ENCODE measurements around the gene EPSTI1.

The EPSTI1 gene

GRCh38 chr13:42899266-42899665 is 92.8 kb downstream of the EPSTI1 start:
- Histone ChIP-seq H4K8ac (ENCODE audit: low read depth, low read length) (no peak overlapping the region), H2BK5ac (ENCODE audit: low read depth, low read length, poor library complexity) (no peak overlapping the region), H3K9me3 (ENCODE audit: insufficient read depth, low read depth, low read length) (no peaks in the 10 kb centered on the region), H4K91ac (ENCODE audit: low read depth, low read length) (no peak overlapping the region), H2BK12ac (ENCODE audit: low read length) (no peak overlapping the region), H3K4me3 (ENCODE audit: low read depth, low read length) (no peak overlapping the region), H3K4me1 (ENCODE audit: control insufficient read depth in 1 of 2, insufficient read depth in 2 of 2, low read length in 2 of 2) (no peaks in the 10 kb centered on the region), H3K36me3 (ENCODE audit: control insufficient read depth in 1 of 2, insufficient read depth in 2 of 2, low read length in 2 of 2) (peaks cover 0 to 4% of the 10 kb centered on the region in 2 experiments), H3K79me1 (ENCODE audit: low read length) (no peaks in the 10 kb centered on the region), H3K14ac (ENCODE audit: low read length) (no peak overlapping the region), H3K9ac (ENCODE audit: low read length) (no peak overlapping the region), H3K4ac (ENCODE audit: low read depth, low read length) (no peak overlapping the region), H2AK5ac (ENCODE audit: low read length) (no peak overlapping the region), H3K79me2 (ENCODE audit: control insufficient read depth, insufficient read depth, low read length, poor library complexity) (no peaks in the 10 kb centered on the region), H3K4me2 (ENCODE audit: low read length) (no peak overlapping the region), H2BK120ac (ENCODE audit: insufficient read depth, low read length, poor library complexity) (no peak overlapping the region), H3K27me3 (ENCODE audit: insufficient read depth, low read length) (no peaks in the 10 kb centered on the region), H3K18ac (ENCODE audit: low read length) (no peak overlapping the region), H3K23ac (ENCODE audit: low read length) (no peak overlapping the region), H3K27ac (ENCODE audit: low read depth, low read length) (no peak overlapping the region), H2AFZ (ENCODE audit: insufficient read depth, low read length, poor library complexity) (no peak overlapping the region), H4K12ac (ENCODE audit: low read depth, low read length) (no peak overlapping the region)
- no peak for DNase-seq
- no CpG with 5 or more reads among the region's 3 CpGs for WGBS (ENCODE audit: extremely low coverage, insufficient coverage, insufficient read length)

GRCh38 chr13:42895776-42896175 is 96.3 kb downstream of the EPSTI1 start:
- H2BK120ac ChIP-seq (ENCODE audit: insufficient read depth, low read length, poor library complexity): no peak overlapping the region
- H3K14ac ChIP-seq (ENCODE audit: low read length): no peak overlapping the region
- no peak overlapping the region for H2AFZ ChIP-seq (ENCODE audit: insufficient read depth, low read length, poor library complexity)
- H4K91ac ChIP-seq (ENCODE audit: low read depth, low read length): no peak overlapping the region
- no peak overlapping the region for H3K18ac ChIP-seq (ENCODE audit: low read length)
- peaks cover 0 to 4% of the 10 kb centered on the region in 2 experiments for H3K36me3 ChIP-seq (ENCODE audit: control insufficient read depth in 1 of 2, insufficient read depth in 2 of 2, low read length in 2 of 2)
- H3K79me1 ChIP-seq (ENCODE audit: low read length): no peaks in the 10 kb centered on the region
- no peak overlapping the region for H3K23ac ChIP-seq (ENCODE audit: low read length)
- DNase-seq: no peak
- no peak overlapping the region for H3K9ac ChIP-seq (ENCODE audit: low read length)
- no peak overlapping the region for H3K4ac ChIP-seq (ENCODE audit: low read depth, low read length)
- no peak overlapping the region for H2BK12ac ChIP-seq (ENCODE audit: low read length)
- H2AK5ac ChIP-seq (ENCODE audit: low read length): no peak overlapping the region
- no peak overlapping the region for H3K4me3 ChIP-seq (ENCODE audit: low read depth, low read length)
- no peak overlapping the region for H4K12ac ChIP-seq (ENCODE audit: low read depth, low read length)
- no peak overlapping the region for H3K27ac ChIP-seq (ENCODE audit: low read depth, low read length)
- H3K79me2 ChIP-seq (ENCODE audit: control insufficient read depth, insufficient read depth, low read length, poor library complexity): no peaks in the 10 kb centered on the region
- WGBS (ENCODE audit: extremely low coverage, insufficient coverage, insufficient read length): no CpG with 5 or more reads among the region's 3 CpGs
- no peaks in the 10 kb centered on the region for H3K9me3 ChIP-seq (ENCODE audit: insufficient read depth, low read depth, low read length)
- H3K4me1 ChIP-seq (ENCODE audit: control insufficient read depth in 1 of 2, insufficient read depth in 2 of 2, low read length in 2 of 2): no peaks in the 10 kb centered on the region
- no peak overlapping the region for H2BK5ac ChIP-seq (ENCODE audit: low read depth, low read length, poor library complexity)
- no peak overlapping the region for H3K4me2 ChIP-seq (ENCODE audit: low read length)
- no peak overlapping the region for H4K8ac ChIP-seq (ENCODE audit: low read depth, low read length)
- no peaks in the 10 kb centered on the region for H3K27me3 ChIP-seq (ENCODE audit: insufficient read depth, low read length)

- Histone ChIP-seq H2AK5ac (ENCODE audit: low read length) (no peak overlapping the region), H3K9me3 (ENCODE audit: insufficient read depth, low read depth, low read length) (no peaks in the 10 kb centered on the region), H3K14ac (ENCODE audit: low read length) (no peak overlapping the region), H3K79me1 (ENCODE audit: low read length) (no peaks in the 10 kb centered on the region), H2BK12ac (ENCODE audit: low read length) (no peak overlapping the region), H4K12ac (ENCODE audit: low read depth, low read length) (no peak overlapping the region), H4K91ac (ENCODE audit: low read depth, low read length) (no peak overlapping the region), H3K9ac (ENCODE audit: low read length) (no peak overlapping the region), H3K18ac (ENCODE audit: low read length) (no peak overlapping the region), H3K27ac (ENCODE audit: low read depth, low read length) (no peak overlapping the region), H3K4me3 (ENCODE audit: low read depth, low read length) (no peak overlapping the region), H3K36me3 (ENCODE audit: control insufficient read depth in 1 of 2, insufficient read depth in 2 of 2, low read length in 2 of 2) (peaks cover 0 to 4% of the 10 kb centered on the region in 2 experiments), H3K4me1 (ENCODE audit: control insufficient read depth in 1 of 2, insufficient read depth in 2 of 2, low read length in 2 of 2) (no peaks in the 10 kb centered on the region), H2BK120ac (ENCODE audit: insufficient read depth, low read length, poor library complexity) (no peak overlapping the region), H3K27me3 (ENCODE audit: insufficient read depth, low read length) (no peaks in the 10 kb centered on the region), H4K8ac (ENCODE audit: low read depth, low read length) (no peak overlapping the region), H3K79me2 (ENCODE audit: control insufficient read depth, insufficient read depth, low read length, poor library complexity) (no peaks in the 10 kb centered on the region), H2BK5ac (ENCODE audit: low read depth, low read length, poor library complexity) (no peak overlapping the region), H2AFZ (ENCODE audit: insufficient read depth, low read length, poor library complexity) (no peak overlapping the region), H3K23ac (ENCODE audit: low read length) (no peak overlapping the region), H3K4ac (ENCODE audit: low read depth, low read length) (no peak overlapping the region), H3K4me2 (ENCODE audit: low read length) (no peak overlapping the region)
- DNase-seq: no peak
- WGBS (ENCODE audit: extremely low coverage, insufficient coverage, insufficient read length): no CpG with 5 or more reads among the region's 4 CpGs
Observed at GRCh38 chr13:42894765-42895243, 97.2 kb downstream of the EPSTI1 start.

GRCh38 chr13:42893214-42893671 is 98.8 kb downstream of the EPSTI1 start:
- Histone ChIP-seq H3K14ac (ENCODE audit: low read length) (no peak overlapping the region), H3K4me3 (ENCODE audit: low read depth, low read length) (no peak overlapping the region), H4K12ac (ENCODE audit: low read depth, low read length) (no peak overlapping the region), H3K9me3 (ENCODE audit: insufficient read depth, low read depth, low read length) (no peaks in the 10 kb centered on the region), H2BK12ac (ENCODE audit: low read length) (no peak overlapping the region), H3K18ac (ENCODE audit: low read length) (no peak overlapping the region), H3K9ac (ENCODE audit: low read length) (no peak overlapping the region), H3K36me3 (ENCODE audit: control insufficient read depth in 1 of 2, insufficient read depth in 2 of 2, low read length in 2 of 2) (peaks cover 0 to 4% of the 10 kb centered on the region in 2 experiments), H2AFZ (ENCODE audit: insufficient read depth, low read length, poor library complexity) (no peak overlapping the region), H3K27me3 (ENCODE audit: insufficient read depth, low read length) (no peaks in the 10 kb centered on the region), H2BK5ac (ENCODE audit: low read depth, low read length, poor library complexity) (no peak overlapping the region), H3K4ac (ENCODE audit: low read depth, low read length) (no peak overlapping the region), H2BK120ac (ENCODE audit: insufficient read depth, low read length, poor library complexity) (no peak overlapping the region), H4K8ac (ENCODE audit: low read depth, low read length) (no peak overlapping the region), H4K91ac (ENCODE audit: low read depth, low read length) (no peak overlapping the region), H3K79me1 (ENCODE audit: low read length) (no peaks in the 10 kb centered on the region), H3K23ac (ENCODE audit: low read length) (no peak overlapping the region), H3K4me1 (ENCODE audit: control insufficient read depth in 1 of 2, insufficient read depth in 2 of 2, low read length in 2 of 2) (no peaks in the 10 kb centered on the region), H3K27ac (ENCODE audit: low read depth, low read length) (no peak overlapping the region), H2AK5ac (ENCODE audit: low read length) (no peak overlapping the region), H3K79me2 (ENCODE audit: control insufficient read depth, insufficient read depth, low read length, poor library complexity) (no peaks in the 10 kb centered on the region), H3K4me2 (ENCODE audit: low read length) (no peak overlapping the region)
- WGBS (ENCODE audit: extremely low coverage, insufficient coverage, insufficient read length): no CpG with 5 or more reads among the region's 1 CpG
- no peak for DNase-seq

Data from trophoblast cell (in vitro differentiated cells and primary cell).